HG03565 (cell line): ENCODE data around the gene PRDM5.
"Not testable (repeated sequence)": the region's sequence is repeated elsewhere in the genome, so short reads cannot be mapped to it uniquely, and the experiment has no call there.

Source experiments
- ATAC-seq: cut with Tn5 transposase; IDR thresholded peaks from one replicate; pipeline ENCODE4 v1.9.1; 2021; ENCODE audit warnings: mild to moderate bottlenecking, moderate library complexity; ENCODE audit not compliant: unreplicated experiment

Gene PRDM5

GRCh38 chr4:120664851-120665250 is 257.7 kb downstream of the PRDM5 start:
- ATAC-seq = no peak

- no peak for ATAC-seq
These were observed 262.8 kb downstream of the PRDM5 start for GRCh38 chr4:120659616-120660170.

GRCh38 chr4:120658772-120659171 is 263.8 kb downstream of the PRDM5 start:
- no peak for ATAC-seq

- ATAC-seq = no peak
These were observed 268.5 kb downstream of the PRDM5 start for GRCh38 chr4:120653804-120654573.

- ATAC-seq = not testable (repeated sequence)
These were observed 274.2 kb downstream of the PRDM5 start for GRCh38 chr4:120648336-120648735.
